Head of caudate nucleus (tissue), 42 donors: ENCODE measurements around the gene MAGEA10.
"Not testable (repeated sequence)": the region's sequence is repeated elsewhere in the genome, so short reads cannot be mapped to it uniquely, and the experiment has no call there.

Experiments
- DNase-seq, 42 donors: peaks; one replicate each; pipeline versions ENCODE4 v3.0.0 to v3.0.0-alpha.2; 2020 to 2021; ENCODE audit warnings: mixed read lengths in 7 of 42
- intact Hi-C: fragments of 100-400 bp; cut with DNase I; formaldehyde crosslinking; loops from one replicate; pipeline ENCODE4 v1.15.0; 2022

Gene MAGEA10

GRCh38 chrX:152138388-152138784, at the start of gene MAGEA10:
MAGEA10 (minus strand) TSS chrX:152138577; CDS start chrX:152135620, 2,957 bp downstream.
- intact Hi-C loops = no loop called here
- no peak for DNase-seq

- intact Hi-C loops = no loop called here
- no peak for DNase-seq
Observed at GRCh38 chrX:152177497-152178269, 39.3 kb upstream of the MAGEA10 start.

- intact Hi-C loops = no loop called here
- DNase-seq = no peak
Observed at GRCh38 chrX:152177052-152177451, 38.7 kb upstream of the MAGEA10 start.

- DNase-seq, intact Hi-C loops: not testable (repeated sequence)
Observed at GRCh38 chrX:152175892-152176291, 37.5 kb upstream of the MAGEA10 start.

GRCh38 chrX:152173923-152174322, 35.5 kb upstream of the MAGEA10 start:
- DNase-seq, intact Hi-C loops: not testable (repeated sequence)

- DNase-seq = no peak
- intact Hi-C loops = no loop called here
Observed at GRCh38 chrX:152170621-152171020, 32.2 kb upstream of the MAGEA10 start.

- DNase-seq = no peak
- intact Hi-C loops = no loop called here
Observed at GRCh38 chrX:152165033-152165743, 26.8 kb upstream of the MAGEA10 start.

- intact Hi-C loops = no loop called here
- no peak for DNase-seq
Observed at GRCh38 chrX:152157042-152157441, 18.7 kb upstream of the MAGEA10 start.

GRCh38 chrX:152155766-152156310, 17.5 kb upstream of the MAGEA10 start:
- DNase-seq = no peak
- intact Hi-C loops = no loop called here

GRCh38 chrX:152154050-152154449, 15.7 kb upstream of the MAGEA10 start:
- no peak for DNase-seq
- intact Hi-C loops = no loop called here

- intact Hi-C loops = no loop called here
- DNase-seq = no peak
Observed at GRCh38 chrX:152151256-152151655, 12.9 kb upstream of the MAGEA10 start.

- intact Hi-C loops = no loop called here
- DNase-seq = no peak
Observed at GRCh38 chrX:152149648-152150047, 11.3 kb upstream of the MAGEA10 start.

- no peak for DNase-seq
- intact Hi-C loops = no loop called here
Observed at GRCh38 chrX:152139589-152139988, 1.2 kb upstream of the MAGEA10 start.

- no peak for DNase-seq
- intact Hi-C loops = no loop called here
Observed at GRCh38 chrX:152137771-152138387, 498 bp downstream of the MAGEA10 start.

- no peak for DNase-seq
- intact Hi-C loops = no loop called here
Observed at GRCh38 chrX:152136312-152136711, 2.1 kb downstream of the MAGEA10 start.

- intact Hi-C loops = no loop called here
- DNase-seq = no peak
Observed at GRCh38 chrX:152131525-152131924, 6.9 kb downstream of the MAGEA10 start.

- DNase-seq, intact Hi-C loops: not testable (repeated sequence)
Observed at GRCh38 chrX:152129069-152129844, 9.1 kb downstream of the MAGEA10 start.

- intact Hi-C loops = no loop called here
- DNase-seq = no peak
Observed at GRCh38 chrX:152117305-152117704, 21.1 kb downstream of the MAGEA10 start.

- intact Hi-C loops = no loop called here
- no peak for DNase-seq
Observed at GRCh38 chrX:152108527-152108926, 29.9 kb downstream of the MAGEA10 start.
